Type B pancreatic cell (in vitro differentiated cells): ENCODE data around the gene APOBEC3H. TPM values are rescaled to one million over a fixed set of nuclear protein-coding genes. Genes with fewer than 3 reads are reported as not detected.

Experiments used
- DNase-seq: peaks from one replicate; pipeline ENCODE4 v3.0.0; 2021; ENCODE audit warnings: mixed read lengths; ENCODE audit not compliant: unreplicated experiment; ENCODE audit errors: extremely low spot score
- H3K27ac Mint-ChIP-seq: 2 replicates; pipeline ENCODE4 v1.8.0; 2021; ENCODE audit warnings: mild to moderate bottlenecking, mixed read lengths
- H3K27me3 Mint-ChIP-seq: 2 replicates; pipeline ENCODE4 v1.8.0; 2021; ENCODE audit warnings: mixed read lengths
- H3K36me3 Mint-ChIP-seq: 2 replicates; pipeline ENCODE4 v1.8.0; 2021; ENCODE audit warnings: mixed read lengths
- H3K4me1 Mint-ChIP-seq: one replicate; pipeline ENCODE4 v1.8.0; 2021; ENCODE audit warnings: mixed read lengths; ENCODE audit not compliant: unreplicated experiment
- H3K4me3 Mint-ChIP-seq: 2 replicates; pipeline ENCODE4 v1.8.0; 2021; ENCODE audit warnings: mild to moderate bottlenecking, mixed read lengths
- H3K9me3 Mint-ChIP-seq: 2 replicates; pipeline ENCODE4 v1.8.0; 2021; ENCODE audit warnings: mixed read lengths
- CTCF ChIP-seq: fragments of 200-600 bp; sonication (generic); conservative IDR thresholded peaks from 2 replicates; pipeline ENCODE4 v1.5.0; 2021; ENCODE audit warnings: antibody characterized with exemption, mild to moderate bottlenecking
- total RNA-seq: library from RNA; stranded (reverse); gene quantifications from 2 replicates; pipeline ENCODE4 v1.2.1, GENCODE V29; 2021; ENCODE audit warnings: low replicate concordance

Gene APOBEC3H
- total RNA-seq, 1 donor from 2014 or later, result 0.63 TPM

- no peak for TF ChIP-seq CTCF
- DNase-seq, result no peak
- Mint-ChIP-seq H3K36me3 (no peaks in the 10 kb centered on the region), H3K4me3 (no peak overlapping the region), H3K27me3 (no peaks in the 10 kb centered on the region), H3K27ac (no peak overlapping the region), H3K9me3 (no peaks in the 10 kb centered on the region), H3K4me1 (peaks cover 16% of the 10 kb centered on the region)
Observed at GRCh38 chr22:39090426-39091064, 6.5 kb upstream of the APOBEC3H start.

- H3K4me1 Mint-ChIP-seq, result peaks cover 16% of the 10 kb centered on the region
- H3K36me3 Mint-ChIP-seq, result no peaks in the 10 kb centered on the region
- no peaks in the 10 kb centered on the region for H3K9me3 Mint-ChIP-seq
- H3K27ac Mint-ChIP-seq, result no peak overlapping the region
- no peak for TF ChIP-seq CTCF
- DNase-seq, result no peak
- no peak overlapping the region for H3K4me3 Mint-ChIP-seq
- H3K27me3 Mint-ChIP-seq, result no peaks in the 10 kb centered on the region
Observed at GRCh38 chr22:39091126-39092081, 5.6 kb upstream of the APOBEC3H start.

- Mint-ChIP-seq H3K27ac (no peak overlapping the region), H3K9me3 (no peaks in the 10 kb centered on the region), H3K4me1 (peaks cover 16% of the 10 kb centered on the region), H3K4me3 (no peak overlapping the region), H3K36me3 (no peaks in the 10 kb centered on the region), H3K27me3 (no peaks in the 10 kb centered on the region)
- no peak for TF ChIP-seq CTCF
- no peak for DNase-seq
Observed at GRCh38 chr22:39092111-39092862, 4.8 kb upstream of the APOBEC3H start.

- no peaks in the 10 kb centered on the region for H3K27me3 Mint-ChIP-seq
- no peaks in the 10 kb centered on the region for H3K36me3 Mint-ChIP-seq
- no peak for TF ChIP-seq CTCF
- H3K27ac Mint-ChIP-seq, result no peak overlapping the region
- no peaks in the 10 kb centered on the region for H3K9me3 Mint-ChIP-seq
- H3K4me1 Mint-ChIP-seq, result peaks cover 19% of the 10 kb centered on the region
- DNase-seq, result no peak
- no peak overlapping the region for H3K4me3 Mint-ChIP-seq
Observed at GRCh38 chr22:39094717-39095389, 2.2 kb upstream of the APOBEC3H start.

GRCh38 chr22:39095971-39096370, 1.1 kb upstream of the APOBEC3H start:
- Mint-ChIP-seq H3K4me1 (peaks cover 19% of the 10 kb centered on the region), H3K36me3 (no peaks in the 10 kb centered on the region), H3K9me3 (no peaks in the 10 kb centered on the region), H3K4me3 (no peak overlapping the region), H3K27ac (no peak overlapping the region), H3K27me3 (no peaks in the 10 kb centered on the region)
- no peak for TF ChIP-seq CTCF
- DNase-seq, result no peak
